HepG2 (cell line): ENCODE measurements around the gene XPNPEP2. TPM values are rescaled to one million over a fixed set of nuclear protein-coding genes. Genes with fewer than 3 reads are reported as not detected.

ENCODE experiments used
- BCL6 ChIP-seq: IDR thresholded peaks from 2 replicates; pipeline ENCODE4 v1.6.1; 2016; ENCODE audit warnings: missing genetic modification reagents, missing compliant biosample characterization
- CHCHD3 ChIP-seq: sonication (generic); formaldehyde crosslinking; IDR thresholded peaks from 2 replicates; pipeline ENCODE4 v1.8.0; 2022; ENCODE audit warnings: mild to moderate bottlenecking, missing genetic modification reagents, moderate library complexity
- FOSL2 ChIP-seq: sonication (generic); formaldehyde crosslinking; IDR thresholded peaks from 2 replicates; pipeline ENCODE4 v1.4.0; 2020; ENCODE audit warnings: missing genetic modification reagents
- GABPA ChIP-seq, 2 experiments: IDR thresholded peaks; 2 replicates each; pipeline ENCODE4 v1.6.1; 2011 to 2016; ENCODE audit warnings: low read depth in 2 of 2, low read length in 1 of 2, missing biosample characterization in 1 of 2, missing genetic modification characterization in 1 of 2
- GATAD1 ChIP-seq: IDR thresholded peaks from 2 replicates; pipeline ENCODE4 v1.6.1; 2016; ENCODE audit warnings: missing genetic modification reagents, missing compliant biosample characterization
- GZF1 ChIP-seq: sonication (generic); formaldehyde crosslinking; IDR thresholded peaks from 2 replicates; pipeline ENCODE4 v1.5.1; 2020; ENCODE audit warnings: mild to moderate bottlenecking, missing genetic modification reagents
- HCFC1 ChIP-seq: fragments of 150-350 bp; IDR thresholded peaks from 2 replicates; pipeline ENCODE4 v1.6.1; 2014; ENCODE audit warnings: low read depth, low read length
- IKZF1 ChIP-seq: fragments of 450-650 bp; IDR thresholded peaks from 2 replicates; pipeline ENCODE4 v1.7.1; 2016
- IRX3 ChIP-seq: sonication (generic); formaldehyde crosslinking; IDR thresholded peaks from 2 replicates; pipeline ENCODE4 v1.8.1; 2023; ENCODE audit warnings: mild to moderate bottlenecking, low read depth, missing genetic modification reagents, borderline replicate concordance
- MTA1 ChIP-seq: sonication (generic); formaldehyde crosslinking; IDR thresholded peaks from 2 replicates; pipeline ENCODE4 v1.4.0; 2020; ENCODE audit warnings: missing genetic modification reagents, mild to moderate bottlenecking, borderline replicate concordance
- MXI1 ChIP-seq: IDR thresholded peaks from 3 replicates; pipeline ENCODE4 v1.6.1; 2012; ENCODE audit warnings: low read depth, low read length, inconsistent platforms, borderline replicate concordance
- NFIB ChIP-seq: sonication (generic); formaldehyde crosslinking; IDR thresholded peaks from 2 replicates; pipeline ENCODE4 v1.9.0; 2021; ENCODE audit warnings: missing genetic modification reagents, mild to moderate bottlenecking, borderline replicate concordance
- RBFOX2 ChIP-seq: fragments of 200-400 bp; formaldehyde crosslinking; IDR thresholded peaks from 2 replicates; pipeline ENCODE4 v1.6.1; 2017; ENCODE audit warnings: low read depth, mild to moderate bottlenecking, low read length
- TGIF2 ChIP-seq: IDR thresholded peaks from 2 replicates; pipeline ENCODE4 v1.6.1; 2016; ENCODE audit warnings: control low read depth, missing compliant biosample characterization
- ZKSCAN8 ChIP-seq: IDR thresholded peaks from 2 replicates; pipeline ENCODE4 v1.6.1; 2016; ENCODE audit warnings: borderline replicate concordance, missing genetic modification reagents, missing compliant biosample characterization
- ZNF10 ChIP-seq: sonication (generic); formaldehyde crosslinking; IDR thresholded peaks from 2 replicates; pipeline ENCODE4 v1.4.0; 2020; ENCODE audit warnings: mild to moderate bottlenecking, low read depth, missing genetic modification reagents, borderline replicate concordance
- ZNF230 ChIP-seq: sonication (generic); formaldehyde crosslinking; IDR thresholded peaks from 2 replicates; pipeline ENCODE4 v1.4.0; 2020; ENCODE audit warnings: mild to moderate bottlenecking, missing genetic modification reagents
- ZNF850 ChIP-seq: sonication (generic); formaldehyde crosslinking; conservative IDR thresholded peaks from 2 replicates; pipeline ENCODE4 v1.9.0; 2021; ENCODE audit warnings: mild to moderate bottlenecking, missing genetic modification reagents
- polyA plus RNA-seq, 8 experiments: library from polyadenylated mRNA; depleted of rRNA in 3 of 8; stranded (reverse) in 7 of 8; unstranded in 1 of 8; fragments of >200 nt; fragmentation: Illumina TruSeq in 4 of 8; extraction: Trizol in 4 of 8; gene quantifications; 2 replicates each; pipeline versions ENCODE4 v1.2.1 to v1.2.3, GENCODE V29; 2011 to 2016; ENCODE audit warnings: low read depth in 4 of 8, missing spikeins in 1 of 8, mixed read lengths in 1 of 8; ENCODE audit not compliant: insufficient read depth in 1 of 8
- total RNA-seq, 5 experiments: library from RNA; depleted of rRNA; stranded (reverse); fragments of >200 nt; fragmentation: Illumina TruSeq; extraction: Trizol; gene quantifications; 2 replicates each; pipeline ENCODE4 v1.2.3, GENCODE V29; 2016; ENCODE audit warnings: low read depth in 1 of 5
- TF ChIP-seq, protein P1 (sequence below): conservative IDR thresholded peaks from 2 replicates; pipeline ENCODE4 v1.6.1; 2018; ENCODE audit warnings: missing genetic modification reagents
- TF ChIP-seq, protein P2 (sequence below): sonication (generic); formaldehyde crosslinking; IDR thresholded peaks from 2 replicates; pipeline ENCODE4 v1.5.1; 2020; ENCODE audit warnings: missing genetic modification reagents, mild to moderate bottlenecking, borderline replicate concordance
- TF ChIP-seq, protein P3 (sequence below): sonication (generic); formaldehyde crosslinking; IDR thresholded peaks from 2 replicates; pipeline ENCODE4 v1.8.1; 2023; ENCODE audit warnings: missing genetic modification reagents, mild to moderate bottlenecking, borderline replicate concordance
- TF ChIP-seq, protein P4 (sequence below): IDR thresholded peaks from 2 replicates; pipeline ENCODE4 v1.6.1; 2016; ENCODE audit warnings: low read depth, borderline replicate concordance
- TF ChIP-seq, protein P5 (sequence below): sonication (generic); formaldehyde crosslinking; IDR thresholded peaks from 2 replicates; pipeline ENCODE4 v1.4.0; 2020; ENCODE audit warnings: missing genetic modification reagents
- TF ChIP-seq, protein P6 (sequence below): IDR thresholded peaks from 2 replicates; pipeline ENCODE4 v1.6.1; 2016
- TF ChIP-seq, protein P7 (sequence below): sonication (generic); formaldehyde crosslinking; IDR thresholded peaks from 2 replicates; pipeline ENCODE4 v1.4.0; 2020; ENCODE audit warnings: mild to moderate bottlenecking, missing genetic modification reagents

The XPNPEP2 gene
- total and polyA plus RNA-seq, 2 of the 13 experiments (the other 11 are each of a cell fraction or from before 2014, with no cell fraction given): 1.1 to 1.8 TPM

DNA sequence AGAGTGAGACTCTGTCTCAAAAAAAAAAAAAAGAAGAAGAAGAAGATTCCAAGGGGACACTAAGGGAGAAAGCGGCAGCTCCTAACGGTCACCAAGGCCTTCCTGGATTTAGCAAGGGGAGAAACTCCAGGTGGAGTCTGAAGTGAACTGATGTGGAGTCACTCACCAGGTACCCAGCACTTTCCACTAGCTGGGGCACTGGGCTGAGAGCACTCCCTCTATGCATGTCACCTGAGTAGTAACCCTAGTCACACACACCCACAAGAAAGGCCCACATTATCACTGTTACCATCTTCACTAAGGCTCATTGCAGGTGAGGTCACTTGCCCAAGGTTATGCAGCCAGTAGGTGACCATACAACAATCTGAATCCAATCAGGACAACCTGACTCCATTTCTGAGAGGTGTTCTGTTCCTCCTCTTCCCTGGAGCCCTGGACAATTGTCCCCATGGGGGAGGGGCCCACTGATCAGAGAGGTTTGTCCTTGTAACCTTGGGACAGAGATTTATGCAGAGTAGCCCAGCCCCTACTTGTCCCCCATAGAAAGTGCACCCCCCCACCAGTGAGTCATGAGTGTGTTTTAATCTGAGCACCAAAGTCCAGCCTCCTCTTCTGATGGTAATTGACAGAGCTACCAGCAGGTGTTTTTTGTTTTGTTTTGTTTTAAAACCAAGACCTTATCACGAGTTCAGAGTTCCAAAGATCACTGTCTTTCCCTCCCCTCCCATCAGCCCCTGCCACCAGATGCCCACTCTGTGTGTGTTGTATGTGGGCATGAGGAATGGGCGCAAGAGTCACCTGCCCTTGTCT, 35.1 kb downstream of the XPNPEP2 start (continued):
- TF ChIP-seq ZNF10 (CRISPR knock-in tag): no peak
- no peak for TF ChIP-seq IRX3 (CRISPR knock-in tag)
- TF ChIP-seq, protein P1, sequence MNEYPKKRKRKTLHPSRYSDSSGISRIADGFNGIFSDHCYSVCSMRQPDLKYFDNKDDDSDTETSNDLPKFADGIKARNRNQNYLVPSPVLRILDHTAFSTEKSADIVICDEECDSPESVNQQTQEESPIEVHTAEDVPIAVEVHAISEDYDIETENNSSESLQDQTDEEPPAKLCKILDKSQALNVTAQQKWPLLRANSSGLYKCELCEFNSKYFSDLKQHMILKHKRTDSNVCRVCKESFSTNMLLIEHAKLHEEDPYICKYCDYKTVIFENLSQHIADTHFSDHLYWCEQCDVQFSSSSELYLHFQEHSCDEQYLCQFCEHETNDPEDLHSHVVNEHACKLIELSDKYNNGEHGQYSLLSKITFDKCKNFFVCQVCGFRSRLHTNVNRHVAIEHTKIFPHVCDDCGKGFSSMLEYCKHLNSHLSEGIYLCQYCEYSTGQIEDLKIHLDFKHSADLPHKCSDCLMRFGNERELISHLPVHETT: no peak
- no peak for TF ChIP-seq GATAD1
- no peak for TF ChIP-seq GABPA (IDR thresholded peaks at IDR 0.05; ENCODE audit: low read depth, low read length)
- no peak for TF ChIP-seq GABPA (CRISPR knock-in tag; IDR thresholded peaks at IDR 0.05; ENCODE audit: low read depth)
- no peak for TF ChIP-seq RBFOX2
- TF ChIP-seq MTA1 (CRISPR knock-in tag): no peak
- TF ChIP-seq, protein P2, sequence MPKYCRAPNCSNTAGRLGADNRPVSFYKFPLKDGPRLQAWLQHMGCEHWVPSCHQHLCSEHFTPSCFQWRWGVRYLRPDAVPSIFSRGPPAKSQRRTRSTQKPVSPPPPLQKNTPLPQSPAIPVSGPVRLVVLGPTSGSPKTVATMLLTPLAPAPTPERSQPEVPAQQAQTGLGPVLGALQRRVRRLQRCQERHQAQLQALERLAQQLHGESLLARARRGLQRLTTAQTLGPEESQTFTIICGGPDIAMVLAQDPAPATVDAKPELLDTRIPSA: no peak
- no peak for TF ChIP-seq GZF1 (CRISPR knock-in tag)
- TF ChIP-seq, protein P3, sequence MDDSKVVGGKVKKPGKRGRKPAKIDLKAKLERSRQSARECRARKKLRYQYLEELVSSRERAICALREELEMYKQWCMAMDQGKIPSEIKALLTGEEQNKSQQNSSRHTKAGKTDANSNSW (CRISPR knock-in tag): no peak
- TF ChIP-seq CHCHD3: no peak
- TF ChIP-seq ZNF850 (CRISPR knock-in tag): no peak
- TF ChIP-seq ZNF230: no peak
- TF ChIP-seq NFIB (CRISPR knock-in tag): no peak
- no peak for TF ChIP-seq BCL6 (CRISPR knock-in tag)
- TF ChIP-seq, protein P4, sequence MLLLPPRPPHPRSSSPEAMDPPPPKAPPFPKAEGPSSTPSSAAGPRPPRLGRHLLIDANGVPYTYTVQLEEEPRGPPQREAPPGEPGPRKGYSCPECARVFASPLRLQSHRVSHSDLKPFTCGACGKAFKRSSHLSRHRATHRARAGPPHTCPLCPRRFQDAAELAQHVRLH: no peak
- peak; percentile 88 for TF ChIP-seq FOSL2 (CRISPR knock-in tag)
- TF ChIP-seq, protein P5, sequence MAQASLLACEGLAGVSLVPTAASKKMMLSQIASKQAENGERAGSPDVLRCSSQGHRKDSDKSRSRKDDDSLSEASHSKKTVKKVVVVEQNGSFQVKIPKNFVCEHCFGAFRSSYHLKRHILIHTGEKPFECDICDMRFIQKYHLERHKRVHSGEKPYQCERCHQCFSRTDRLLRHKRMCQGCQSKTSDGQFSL (CRISPR knock-in tag): peak; percentile 73; the same call in 1 of the 2 replicates
- no peak for TF ChIP-seq ZKSCAN8 (CRISPR knock-in tag)
- TF ChIP-seq, protein P6, sequence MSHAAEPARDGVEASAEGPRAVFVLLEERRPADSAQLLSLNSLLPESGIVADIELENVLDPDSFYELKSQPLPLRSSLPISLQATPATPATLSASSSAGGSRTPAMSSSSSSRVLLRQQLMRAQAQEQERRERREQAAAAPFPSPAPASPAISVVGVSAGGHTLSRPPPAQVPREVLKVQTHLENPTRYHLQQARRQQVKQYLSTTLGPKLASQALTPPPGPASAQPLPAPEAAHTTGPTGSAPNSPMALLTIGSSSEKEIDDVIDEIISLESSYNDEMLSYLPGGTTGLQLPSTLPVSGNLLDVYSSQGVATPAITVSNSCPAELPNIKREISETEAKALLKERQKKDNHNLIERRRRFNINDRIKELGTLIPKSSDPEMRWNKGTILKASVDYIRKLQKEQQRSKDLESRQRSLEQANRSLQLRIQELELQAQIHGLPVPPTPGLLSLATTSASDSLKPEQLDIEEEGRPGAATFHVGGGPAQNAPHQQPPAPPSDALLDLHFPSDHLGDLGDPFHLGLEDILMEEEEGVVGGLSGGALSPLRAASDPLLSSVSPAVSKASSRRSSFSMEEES (CRISPR knock-in tag): peak; percentile 66; the same call in 1 of the 2 replicates
- 0 out of 3 replicates have a peak, but pooled peaks have one; percentile 35 for TF ChIP-seq MXI1
- no peak for TF ChIP-seq TGIF2 (CRISPR knock-in tag)
- no peak for TF ChIP-seq HCFC1
- TF ChIP-seq, protein P7, sequence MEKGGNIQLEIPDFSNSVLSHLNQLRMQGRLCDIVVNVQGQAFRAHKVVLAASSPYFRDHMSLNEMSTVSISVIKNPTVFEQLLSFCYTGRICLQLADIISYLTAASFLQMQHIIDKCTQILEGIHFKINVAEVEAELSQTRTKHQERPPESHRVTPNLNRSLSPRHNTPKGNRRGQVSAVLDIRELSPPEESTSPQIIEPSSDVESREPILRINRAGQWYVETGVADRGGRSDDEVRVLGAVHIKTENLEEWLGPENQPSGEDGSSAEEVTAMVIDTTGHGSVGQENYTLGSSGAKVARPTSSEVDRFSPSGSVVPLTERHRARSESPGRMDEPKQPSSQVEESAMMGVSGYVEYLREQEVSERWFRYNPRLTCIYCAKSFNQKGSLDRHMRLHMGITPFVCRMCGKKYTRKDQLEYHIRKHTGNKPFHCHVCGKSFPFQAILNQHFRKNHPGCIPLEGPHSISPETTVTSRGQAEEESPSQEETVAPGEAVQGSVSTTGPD (CRISPR knock-in tag): no peak
- no peak for TF ChIP-seq IKZF1
